NCI-H2029 treated with DMSO at 0.1 percent for 48 hours (cell line): ENCODE measurements around the gene SMPD4.
"Not testable (repeated sequence)": the region's sequence is repeated elsewhere in the genome, so short reads cannot be mapped to it uniquely, and the experiment has no call there.

ENCODE experiments used
- DNase-seq: peaks from one replicate; lab custom pipeline; 2025; lab: John Stamatoyannopoulos, UW

Gene SMPD4

DNA sequence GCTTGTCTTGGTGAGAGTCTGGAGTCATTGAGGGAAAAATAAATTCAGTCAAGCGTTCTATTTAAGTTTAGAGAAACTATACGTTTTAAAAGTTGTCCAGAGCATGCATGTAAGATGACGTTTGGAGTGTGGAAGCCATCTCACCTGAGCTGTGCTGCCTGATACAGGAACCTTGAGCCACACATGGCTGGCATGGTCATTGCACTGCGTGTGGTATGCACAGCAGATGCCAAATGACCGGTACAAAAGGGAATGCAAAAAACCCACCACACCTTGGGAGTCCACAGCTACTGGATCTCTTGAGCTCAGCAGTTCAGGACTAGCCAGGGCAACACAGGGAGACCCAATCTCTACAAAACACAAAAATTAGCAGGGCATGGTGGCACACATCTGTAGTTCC is 5.0 kb upstream of the SMPD4 start:
- DNase-seq = no peak

DNA sequence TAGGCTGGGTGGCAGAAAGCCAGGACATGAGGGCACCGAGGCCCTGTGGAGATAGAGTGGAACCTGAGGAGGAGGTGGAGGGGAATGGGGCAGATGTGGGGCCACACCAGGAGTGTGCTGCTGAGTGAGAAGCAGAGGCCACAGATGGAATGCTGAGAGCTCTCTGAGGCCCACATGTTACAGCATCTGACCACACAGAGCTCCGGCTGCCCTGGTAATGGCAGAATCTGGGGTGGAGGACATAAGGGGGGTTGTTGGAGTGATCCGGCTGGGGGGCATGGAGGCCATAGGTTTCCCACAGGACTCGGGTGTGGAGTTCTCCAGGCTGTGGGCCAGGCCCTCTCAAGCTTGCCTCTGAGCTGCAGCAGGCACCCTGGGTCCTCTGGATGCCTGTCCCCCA is 4.5 kb upstream of the SMPD4 start:
- DNase-seq = no peak

DNA sequence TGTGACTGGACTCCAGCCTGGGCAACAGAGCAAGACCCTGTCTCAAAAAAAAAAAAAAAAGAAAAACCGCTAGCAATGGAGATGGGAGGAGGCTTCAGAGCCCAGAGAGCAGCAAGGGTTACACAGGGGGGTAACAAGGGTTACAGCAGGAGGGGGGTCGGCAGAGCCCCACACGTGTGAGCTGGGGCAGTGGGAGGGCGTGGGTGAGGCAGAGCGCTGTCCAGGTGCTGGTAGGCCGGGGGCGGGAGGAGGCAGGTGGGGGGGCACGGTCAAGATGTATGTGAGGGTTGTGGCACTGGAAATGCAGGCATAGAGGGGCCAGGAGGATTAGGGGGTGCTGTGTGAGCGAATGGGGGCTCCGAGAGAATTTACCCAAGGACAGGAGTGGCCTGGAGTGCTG is 4.0 kb upstream of the SMPD4 start:
- no peak for DNase-seq

DNA sequence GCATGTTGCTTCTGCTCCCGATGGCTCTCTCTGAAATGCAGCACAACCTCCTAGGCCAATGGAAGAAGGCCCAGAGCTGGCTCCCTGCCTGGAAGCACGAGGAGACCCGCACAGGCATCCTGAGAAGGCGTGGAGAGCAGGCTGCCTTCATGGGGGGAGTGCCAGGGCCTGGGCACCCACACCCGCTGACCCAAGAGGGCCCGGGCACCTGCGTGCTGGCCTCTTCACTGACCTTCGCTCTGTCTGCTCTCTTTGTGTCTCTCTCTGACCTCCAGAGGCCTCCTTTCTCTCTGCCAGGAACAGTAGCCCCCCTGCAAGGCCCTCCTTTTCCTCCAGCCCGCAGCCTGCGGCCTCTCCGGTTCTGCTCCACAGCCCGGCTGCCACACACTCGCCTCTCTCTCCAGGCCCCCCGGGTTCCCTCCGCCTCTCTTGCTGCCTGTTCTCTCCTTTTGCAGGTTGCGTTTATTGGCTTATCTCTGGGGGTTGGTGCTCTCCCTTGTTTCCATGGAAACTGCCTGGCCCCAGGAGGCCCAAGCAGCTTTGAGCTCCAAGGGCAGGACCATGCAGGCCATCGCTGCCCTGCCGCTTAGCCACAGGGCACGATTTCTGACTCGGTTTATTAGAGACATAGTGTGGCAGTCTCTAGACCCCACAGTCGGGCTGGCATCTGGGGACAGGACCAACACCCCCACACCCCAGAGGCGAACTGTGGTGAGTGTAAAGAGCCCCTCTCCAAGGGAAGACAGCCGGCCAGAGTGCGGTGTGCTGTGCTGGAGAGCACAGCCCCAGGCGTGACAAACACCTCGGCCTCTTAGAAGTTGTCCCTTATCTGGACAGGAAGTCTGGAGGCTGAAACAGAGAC is 2.3 kb upstream of the SMPD4 start:
- DNase-seq = no peak

DNA sequence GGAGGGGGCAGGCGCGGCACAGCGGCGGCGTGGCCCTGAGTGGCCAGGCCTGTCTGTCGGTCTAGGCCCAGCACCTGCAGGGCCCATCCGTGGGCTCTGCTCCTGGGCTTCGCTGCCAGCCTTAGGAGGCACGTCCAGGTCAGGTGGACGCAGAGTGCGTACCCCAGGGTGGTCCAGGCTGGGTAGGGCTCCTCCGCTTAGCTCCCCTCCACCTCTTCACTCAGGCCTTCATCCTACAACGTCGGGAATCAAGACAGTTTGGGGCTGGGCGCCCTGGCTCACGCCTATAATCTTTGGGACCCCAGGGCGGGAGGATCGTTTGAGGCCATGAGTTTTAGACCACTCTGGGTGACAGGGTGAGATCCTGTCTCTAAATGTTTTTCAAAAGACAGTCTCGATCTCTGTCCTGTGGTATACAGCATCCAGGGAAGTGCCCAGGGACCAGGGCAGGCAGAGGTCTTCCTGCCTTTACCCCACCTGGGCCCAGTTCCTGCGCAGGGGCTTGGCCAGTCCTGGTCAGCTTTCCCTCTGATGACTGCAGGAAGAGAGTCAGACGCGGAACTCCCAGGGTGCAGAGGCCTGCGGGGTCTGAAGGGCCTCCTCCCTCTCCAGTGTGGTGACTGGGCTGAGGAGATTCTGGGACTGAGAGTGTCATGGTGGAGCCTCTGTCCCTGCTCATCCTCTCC is 1.6 kb upstream of the SMPD4 start:
- not testable (repeated sequence) for DNase-seq

DNA sequence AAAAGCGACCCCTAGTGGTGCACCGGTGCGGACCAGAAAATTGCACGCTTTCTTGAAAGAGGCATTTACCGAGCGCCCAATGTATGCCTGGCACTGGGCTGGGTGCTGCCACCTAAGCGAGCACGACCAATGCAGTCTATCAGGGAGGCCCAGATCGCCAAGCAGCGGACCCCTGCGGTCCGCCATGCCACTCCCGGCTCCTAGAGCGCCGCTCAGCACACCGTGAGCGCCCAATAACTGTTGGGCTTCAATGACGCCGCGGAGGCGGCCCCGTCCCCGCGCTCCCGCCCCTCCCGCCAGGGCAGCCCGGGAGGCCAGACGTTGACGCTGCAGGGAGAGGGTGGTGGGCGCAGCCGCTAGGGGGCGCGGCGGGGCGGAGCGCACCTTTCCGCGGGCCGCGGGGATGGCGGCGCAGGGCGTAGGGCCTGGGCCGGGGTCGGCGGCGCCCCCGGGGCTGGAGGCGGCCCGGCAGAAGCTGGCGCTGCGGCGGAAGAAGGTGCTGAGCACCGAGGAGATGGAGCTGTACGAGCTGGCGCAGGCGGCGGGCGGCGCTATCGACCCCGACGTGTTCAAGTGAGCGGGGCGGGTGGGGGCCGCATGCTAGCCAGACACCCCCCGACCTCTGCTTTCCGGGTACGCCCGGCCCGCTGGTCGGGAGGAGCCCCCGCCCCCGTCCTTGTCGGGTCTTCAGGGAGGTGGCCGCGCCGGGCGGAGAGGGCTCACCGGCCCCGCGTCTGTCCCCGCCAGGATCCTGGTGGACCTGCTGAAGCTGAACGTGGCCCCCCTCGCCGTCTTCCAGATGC is 679 bp upstream of the SMPD4 start, which contains the start of gene MZT2B:
Gene MZT2B (plus strand): TSS at position 383 of the 803 bp plus-strand sequence. CDS start 21 bp downstream, at position 404.
- peak; percentile 47 for DNase-seq

DNA sequence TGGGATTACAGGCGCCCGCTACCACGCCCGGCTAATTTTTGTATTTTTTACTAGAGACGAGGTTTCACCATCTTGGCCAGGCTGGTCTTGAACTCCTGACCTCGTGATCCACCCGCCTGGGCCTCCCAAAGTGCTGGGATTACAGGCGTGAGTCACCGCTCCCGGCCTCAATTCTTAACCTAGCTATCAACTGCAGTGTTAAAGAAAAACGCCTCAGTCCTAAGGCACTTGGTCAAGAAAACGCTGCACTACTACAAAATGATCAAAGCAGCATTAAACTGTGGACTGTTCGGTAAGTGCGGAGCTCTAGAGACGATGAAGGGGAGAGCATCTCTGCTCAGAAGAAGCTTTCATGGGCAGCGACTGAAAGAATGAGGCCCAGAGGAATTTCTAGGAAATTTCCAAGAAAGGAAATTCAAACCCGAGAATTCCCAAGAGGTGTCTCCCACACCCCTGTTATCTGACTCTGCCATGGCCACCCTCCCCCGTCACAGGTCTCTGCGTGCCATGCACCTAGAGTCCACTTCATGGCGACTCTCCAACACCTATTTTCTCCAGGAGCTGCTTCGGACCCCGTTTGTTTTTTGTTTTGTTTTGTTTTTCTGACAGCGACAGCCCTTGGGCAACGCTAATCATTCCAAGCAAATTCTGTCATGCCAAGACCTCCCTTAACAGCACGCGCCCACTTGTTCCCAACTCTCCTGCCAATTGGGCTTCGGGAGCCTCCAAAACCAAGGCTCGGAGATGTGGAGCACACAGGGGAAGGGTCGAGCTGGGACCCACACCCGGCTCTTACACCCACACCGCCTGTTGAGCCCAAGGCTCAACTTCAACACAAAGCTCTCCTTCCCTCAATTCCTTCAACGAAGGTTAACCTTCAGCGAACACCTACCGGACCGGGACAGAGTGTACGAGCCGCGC is 738 bp downstream of the SMPD4 start:
- not testable (repeated sequence) for DNase-seq

DNA sequence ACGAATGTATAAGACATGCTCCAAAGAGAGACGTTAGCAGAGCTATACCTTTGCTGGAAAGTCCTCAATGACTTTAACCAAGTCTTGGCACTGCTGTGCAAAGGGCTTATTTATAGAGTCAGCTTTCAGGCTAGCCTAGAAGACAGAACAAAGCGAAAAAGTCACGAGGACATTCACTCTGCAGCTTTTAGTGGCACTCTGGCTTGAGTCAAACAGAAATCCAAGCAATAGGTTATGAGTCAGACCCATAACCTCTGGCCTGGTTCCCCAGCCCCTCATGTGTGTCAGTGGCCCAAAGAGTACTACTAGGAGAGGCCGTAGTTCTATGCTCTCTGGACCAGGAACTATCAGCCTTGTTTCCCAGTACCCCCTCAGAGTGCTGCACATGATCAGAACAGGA is 6.5 kb downstream of the SMPD4 start:
- not testable (repeated sequence) for DNase-seq

DNA sequence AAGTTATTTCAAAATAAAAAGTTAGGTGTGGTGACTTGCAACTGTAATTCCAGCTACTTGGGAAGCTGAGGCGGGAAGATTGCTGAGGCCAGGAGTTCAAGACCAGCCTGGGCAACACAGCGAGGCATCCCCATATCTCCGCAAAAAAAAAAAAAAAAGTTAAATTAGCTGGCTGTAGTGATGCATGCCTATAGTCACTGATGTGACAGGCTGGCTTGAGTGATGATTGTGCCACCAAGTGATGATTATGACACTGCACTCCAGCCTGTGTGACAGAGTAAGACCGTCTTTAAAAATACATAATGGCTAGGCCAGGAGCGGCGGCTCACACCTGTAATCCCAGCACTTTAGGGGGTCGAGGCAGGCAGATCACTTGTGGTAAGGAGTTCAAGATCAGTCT is 11.5 kb downstream of the SMPD4 start:
- DNase-seq = no peak

DNA sequence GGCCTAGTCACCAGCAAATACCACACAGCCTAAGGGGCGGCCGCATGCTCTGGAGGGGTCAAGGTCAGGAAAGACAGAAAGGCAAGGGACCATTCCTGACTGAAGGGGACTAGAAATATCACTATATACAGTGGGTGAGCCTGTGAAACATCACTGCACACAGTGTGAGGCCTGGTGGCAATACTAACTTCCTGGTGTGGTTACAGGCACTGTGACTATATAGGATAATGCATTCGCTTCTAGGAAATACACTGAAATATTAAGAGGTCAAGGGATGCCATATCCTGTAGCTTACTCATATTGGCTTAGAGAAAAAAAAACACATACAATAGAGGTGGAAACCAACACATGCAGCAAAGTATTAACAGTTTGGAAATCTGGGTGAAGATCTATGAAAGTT is 12.2 kb downstream of the SMPD4 start:
- DNase-seq = not testable (repeated sequence)

DNA sequence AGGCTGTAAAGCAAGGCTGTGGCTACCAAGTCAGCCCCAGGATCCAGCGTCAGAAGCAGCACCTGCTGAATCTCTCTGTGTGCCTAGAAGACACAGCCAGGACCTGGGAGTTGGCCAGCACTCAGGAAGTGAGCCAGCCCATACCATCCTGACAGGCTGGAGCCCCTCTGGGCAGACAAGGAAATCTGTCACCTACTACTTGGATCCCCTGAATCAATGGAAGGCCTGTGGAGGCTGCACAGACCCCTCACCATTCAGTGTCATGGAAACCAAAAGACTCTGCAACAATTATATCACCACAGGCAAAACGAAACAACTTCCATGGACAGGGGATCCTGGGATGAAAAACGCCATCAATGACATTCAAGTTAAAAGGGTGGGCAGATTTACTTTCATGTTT is 14.8 kb downstream of the SMPD4 start:
- DNase-seq = not testable (repeated sequence)

DNA sequence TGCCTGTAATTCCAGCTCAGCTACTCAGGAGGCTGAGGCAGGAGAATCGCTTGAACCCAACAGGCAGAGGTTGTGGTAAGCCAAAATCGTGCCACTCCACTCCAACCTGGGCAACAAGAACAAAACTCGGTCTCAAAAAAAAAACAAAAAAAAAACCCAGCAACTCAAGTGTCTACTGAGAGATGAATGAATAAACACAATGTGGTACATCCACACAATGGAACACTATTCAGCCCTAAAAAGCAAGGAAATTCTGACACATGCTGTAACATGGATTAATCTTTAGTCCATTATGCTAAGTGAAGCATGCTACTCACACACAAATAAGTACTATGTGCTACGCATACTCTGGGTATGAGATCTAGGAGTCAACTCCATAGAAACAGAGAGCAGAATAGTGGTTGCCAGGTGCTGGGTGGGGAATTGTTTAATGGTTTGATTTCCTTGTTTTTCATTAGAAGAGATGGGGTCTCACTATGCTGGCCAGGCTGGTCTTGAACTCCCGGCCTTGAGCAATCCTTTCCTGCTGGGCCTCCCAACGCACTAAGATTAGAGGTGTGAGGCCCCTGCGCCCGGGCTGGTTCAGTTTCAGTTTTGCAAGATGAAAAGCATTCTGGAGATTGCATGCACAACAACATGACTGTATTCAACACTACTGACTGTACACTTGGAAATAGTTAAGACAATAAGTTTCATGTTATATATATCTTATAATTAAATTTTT is 15.9 kb downstream of the SMPD4 start:
- no peak for DNase-seq

DNA sequence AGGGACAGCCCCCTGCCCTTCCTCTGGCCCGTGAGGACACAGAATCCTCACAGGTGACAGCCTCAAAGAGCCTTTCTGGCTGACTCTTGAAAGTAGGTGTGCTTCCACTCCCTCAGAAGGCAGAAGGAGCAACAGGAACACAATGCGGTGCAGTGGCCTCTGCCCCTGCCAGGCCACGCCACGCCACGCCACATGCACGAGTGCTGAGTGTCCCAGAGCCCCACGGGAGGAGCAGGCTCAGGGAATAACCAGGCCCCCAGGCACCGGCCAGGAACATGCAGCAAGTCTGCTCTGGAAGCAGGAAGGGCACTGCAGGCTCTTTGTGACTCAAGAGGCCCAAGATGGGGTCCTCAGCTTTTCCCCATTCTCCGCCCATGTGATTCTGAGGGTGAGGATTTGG is 18.4 kb downstream of the SMPD4 start:
- no peak for DNase-seq

DNA sequence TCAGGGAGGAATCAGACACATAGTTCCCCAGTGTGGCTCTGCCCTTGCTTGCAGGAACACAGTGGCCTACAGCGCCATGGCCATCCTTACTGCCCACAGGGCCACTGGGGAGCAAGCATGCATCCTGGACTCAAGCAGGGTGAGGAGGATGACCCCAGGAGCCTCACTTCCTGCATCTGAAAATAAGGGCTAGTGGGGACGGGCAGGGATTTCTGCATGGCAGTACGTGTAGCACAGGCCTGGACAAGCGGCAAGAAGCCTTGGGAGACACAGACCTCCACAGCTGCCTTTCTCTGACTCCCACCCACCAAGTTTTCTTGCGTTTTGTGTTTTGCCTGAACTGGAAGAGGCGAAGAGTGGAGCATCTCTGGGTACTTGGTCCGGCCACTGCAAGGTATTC is 18.9 kb downstream of the SMPD4 start:
- not testable (repeated sequence) for DNase-seq

DNA sequence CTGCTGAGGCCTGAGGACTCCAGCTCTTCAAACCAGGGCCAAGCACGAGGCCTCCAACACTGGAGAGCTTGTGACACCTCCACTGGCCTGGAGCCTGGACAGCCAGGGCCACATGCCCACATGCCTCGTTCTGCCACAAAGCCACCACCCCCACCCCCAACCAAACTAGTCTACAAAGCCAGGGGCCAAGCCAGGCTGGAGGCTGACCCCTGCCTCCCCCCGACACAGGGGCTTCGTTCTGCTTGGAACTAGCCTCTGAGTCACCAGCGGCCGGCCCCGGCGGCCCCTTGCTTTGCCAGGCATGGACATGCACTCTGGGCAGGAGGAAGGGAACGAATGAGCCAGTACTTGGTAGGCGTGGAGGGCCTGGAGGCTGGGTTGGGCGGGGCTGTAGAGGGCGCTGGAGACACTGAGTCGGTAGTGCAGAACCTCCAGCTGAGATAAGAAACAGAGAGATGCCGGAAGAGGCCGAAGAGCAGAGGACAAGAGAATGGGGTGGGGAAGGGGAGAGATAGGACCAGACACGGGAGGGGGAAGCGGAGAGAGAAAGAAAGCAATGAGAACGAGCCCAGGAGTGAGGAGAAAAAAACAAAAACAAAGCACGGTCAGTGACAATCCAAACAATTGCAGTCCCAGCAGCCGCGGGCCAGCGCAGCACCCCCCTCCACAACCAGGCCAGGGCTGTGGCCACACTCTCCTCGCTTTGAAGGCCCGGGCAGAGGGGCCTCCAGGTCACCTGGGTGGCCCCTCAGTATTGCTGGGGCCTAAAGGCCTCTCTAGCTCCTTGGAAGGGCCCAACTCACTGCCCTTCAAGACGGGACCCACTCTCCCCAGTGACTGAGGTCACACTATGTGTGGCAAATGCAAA is 20.3 kb downstream of the SMPD4 start:
- not testable (repeated sequence) for DNase-seq

DNA sequence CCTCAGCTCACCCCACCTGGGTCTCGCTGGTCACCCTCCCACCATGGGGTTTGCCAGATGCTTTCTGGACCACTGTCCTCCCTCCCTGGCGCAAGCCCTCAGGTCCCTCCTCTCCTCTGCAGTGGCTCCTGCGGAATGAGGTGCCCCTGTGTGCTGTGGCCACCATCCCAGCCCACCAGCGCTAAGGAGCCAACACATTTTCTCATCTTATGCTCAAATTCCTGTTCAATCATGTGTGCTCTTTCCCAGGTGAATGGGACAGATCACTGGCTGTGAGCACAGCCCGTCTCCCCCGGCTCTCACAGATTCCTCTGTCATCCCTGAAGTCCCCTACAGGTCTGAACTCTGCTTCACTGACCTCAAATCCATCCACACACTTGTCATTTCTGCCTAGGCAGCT is 21.3 kb downstream of the SMPD4 start:
- no peak for DNase-seq

DNA sequence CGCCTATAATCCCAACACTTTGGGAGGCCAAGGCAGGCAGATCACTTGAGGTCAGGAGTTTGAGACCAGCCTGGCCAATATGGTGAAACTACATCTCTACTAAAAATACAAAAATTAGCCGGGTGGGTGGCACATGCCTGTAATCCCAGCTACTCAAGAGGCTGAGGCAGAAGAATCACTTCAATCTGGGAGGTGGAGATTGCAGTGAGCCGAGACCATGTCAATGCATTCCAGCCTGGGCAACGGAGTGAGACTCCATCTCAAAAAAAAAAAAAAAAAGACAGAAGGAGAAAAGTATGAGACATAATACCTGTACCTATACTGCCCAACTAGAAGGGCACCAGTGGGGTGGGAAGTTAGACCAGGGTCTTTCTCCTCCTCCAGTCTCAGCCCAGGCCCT is 22.0 kb downstream of the SMPD4 start:
- DNase-seq = not testable (repeated sequence)

DNA sequence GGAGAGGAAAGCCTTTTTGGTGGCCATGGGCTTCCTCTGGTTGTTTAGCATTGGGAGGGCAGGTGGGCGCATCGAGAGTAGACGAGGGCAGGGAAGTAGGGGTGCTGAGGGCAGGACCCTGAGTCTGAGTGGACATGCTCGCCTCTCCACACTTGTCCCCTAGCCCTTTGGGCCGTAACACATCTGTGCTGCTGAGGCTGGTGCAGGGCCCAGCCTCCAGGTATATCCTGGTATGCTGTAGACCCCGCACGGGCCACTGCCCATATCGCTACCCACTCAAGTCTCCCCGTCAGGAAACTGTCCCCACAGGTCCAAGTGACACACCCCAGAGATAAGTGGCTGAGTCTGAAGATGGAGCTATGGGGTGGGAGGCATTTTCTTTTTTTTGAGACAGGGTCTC is 22.8 kb downstream of the SMPD4 start:
- DNase-seq = no peak

DNA sequence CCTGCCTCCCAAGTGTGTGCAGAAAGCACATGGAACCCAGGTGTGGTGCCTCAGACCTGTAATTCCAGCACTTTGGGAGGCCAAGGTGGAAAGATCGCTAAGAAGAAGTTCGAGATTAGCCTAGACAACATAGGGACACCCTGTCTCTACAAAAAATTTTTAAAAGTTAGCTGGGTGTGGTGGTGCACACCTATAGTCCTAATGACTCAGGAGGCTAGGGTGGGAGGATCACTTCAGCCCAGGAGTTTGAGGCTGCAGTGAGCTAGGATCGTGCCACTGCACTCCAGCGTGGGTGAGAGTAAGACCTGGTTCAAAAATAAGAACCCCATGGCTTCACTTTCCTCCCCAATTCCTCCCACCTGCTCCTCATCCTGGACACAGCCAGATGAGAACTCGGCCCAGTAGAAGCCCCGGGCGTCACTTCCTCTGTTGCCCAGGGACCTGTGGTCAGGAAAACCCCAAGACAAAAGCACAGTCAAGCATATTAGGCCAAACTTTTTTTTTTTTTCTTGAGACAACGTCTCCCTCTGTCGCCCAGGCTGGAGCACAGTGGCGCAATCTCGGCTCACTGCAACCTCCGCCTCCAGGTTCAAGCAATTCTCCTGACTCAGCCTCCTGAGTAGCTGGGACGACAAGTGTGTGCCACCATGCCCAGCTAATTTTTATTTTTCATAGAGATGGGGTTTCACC is 23.4 kb downstream of the SMPD4 start:
- not testable (repeated sequence) for DNase-seq
